ENCODE results near the gene CEP162.

Gene CEP162

DNA sequence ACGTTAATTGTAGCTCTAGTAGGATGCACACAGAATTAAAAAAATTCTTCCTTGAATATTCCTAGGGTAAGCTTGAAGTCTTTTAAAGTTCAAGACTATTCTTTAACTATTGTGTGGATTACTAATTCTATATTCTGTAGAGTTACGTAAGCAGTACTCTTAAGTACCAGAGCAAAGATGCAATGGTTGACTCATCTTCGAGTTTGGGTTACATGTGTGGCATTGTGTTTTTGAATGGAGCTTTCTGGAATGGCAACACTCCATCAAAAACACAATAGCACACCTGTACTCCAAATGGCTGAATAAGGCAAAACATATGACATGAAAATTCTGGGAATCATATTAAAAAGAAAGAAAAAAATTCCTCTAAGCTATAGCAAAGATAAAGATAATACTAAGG, 33.5 kb upstream of the CEP162 start (continued):
- TF ChIP-seq, protein P1, sequence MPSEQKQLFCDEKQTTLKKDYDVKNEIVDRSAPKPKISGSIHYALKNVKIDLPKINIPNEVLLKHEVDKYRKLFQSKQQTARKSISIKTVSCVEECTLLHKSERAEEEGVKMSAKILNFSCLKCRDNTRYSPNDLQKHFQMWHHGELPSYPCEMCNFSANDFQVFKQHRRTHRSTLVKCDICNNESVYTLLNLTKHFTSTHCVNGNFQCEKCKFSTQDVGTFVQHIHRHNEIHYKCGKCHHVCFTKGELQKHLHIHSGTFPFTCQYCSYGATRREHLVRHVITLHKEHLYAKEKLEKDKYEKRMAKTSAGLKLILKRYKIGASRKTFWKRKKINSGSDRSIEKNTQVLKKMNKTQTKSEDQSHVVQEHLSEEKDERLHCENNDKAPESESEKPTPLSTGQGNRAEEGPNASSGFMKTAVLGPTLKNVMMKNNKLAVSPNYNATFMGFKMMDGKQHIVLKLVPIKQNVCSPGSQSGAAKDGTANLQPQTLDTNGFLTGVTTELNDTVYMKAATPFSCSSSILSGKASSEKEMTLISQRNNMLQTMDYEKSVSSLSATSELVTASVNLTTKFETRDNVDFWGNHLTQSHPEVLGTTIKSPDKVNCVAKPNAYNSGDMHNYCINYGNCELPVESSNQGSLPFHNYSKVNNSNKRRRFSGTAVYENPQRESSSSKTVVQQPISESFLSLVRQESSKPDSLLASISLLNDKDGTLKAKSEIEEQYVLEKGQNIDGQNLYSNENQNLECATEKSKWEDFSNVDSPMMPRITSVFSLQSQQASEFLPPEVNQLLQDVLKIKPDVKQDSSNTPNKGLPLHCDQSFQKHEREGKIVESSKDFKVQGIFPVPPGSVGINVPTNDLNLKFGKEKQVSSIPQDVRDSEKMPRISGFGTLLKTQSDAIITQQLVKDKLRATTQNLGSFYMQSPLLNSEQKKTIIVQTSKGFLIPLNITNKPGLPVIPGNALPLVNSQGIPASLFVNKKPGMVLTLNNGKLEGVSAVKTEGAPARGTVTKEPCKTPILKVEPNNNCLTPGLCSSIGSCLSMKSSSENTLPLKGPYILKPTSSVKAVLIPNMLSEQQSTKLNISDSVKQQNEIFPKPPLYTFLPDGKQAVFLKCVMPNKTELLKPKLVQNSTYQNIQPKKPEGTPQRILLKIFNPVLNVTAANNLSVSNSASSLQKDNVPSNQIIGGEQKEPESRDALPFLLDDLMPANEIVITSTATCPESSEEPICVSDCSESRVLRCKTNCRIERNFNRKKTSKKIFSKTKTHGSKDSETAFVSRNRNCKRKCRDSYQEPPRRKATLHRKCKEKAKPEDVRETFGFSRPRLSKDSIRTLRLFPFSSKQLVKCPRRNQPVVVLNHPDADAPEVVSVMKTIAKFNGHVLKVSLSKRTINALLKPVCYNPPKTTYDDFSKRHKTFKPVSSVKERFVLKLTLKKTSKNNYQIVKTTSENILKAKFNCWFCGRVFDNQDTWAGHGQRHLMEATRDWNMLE (tag by site-specific recombination; conservative IDR thresholded peaks at IDR 0.05; ENCODE audit: low read depth), result no peak
- TF ChIP-seq ZNF133 (tag by site-specific recombination; IDR thresholded peaks at IDR 0.05), result no peak
- TF ChIP-seq, protein P2, sequence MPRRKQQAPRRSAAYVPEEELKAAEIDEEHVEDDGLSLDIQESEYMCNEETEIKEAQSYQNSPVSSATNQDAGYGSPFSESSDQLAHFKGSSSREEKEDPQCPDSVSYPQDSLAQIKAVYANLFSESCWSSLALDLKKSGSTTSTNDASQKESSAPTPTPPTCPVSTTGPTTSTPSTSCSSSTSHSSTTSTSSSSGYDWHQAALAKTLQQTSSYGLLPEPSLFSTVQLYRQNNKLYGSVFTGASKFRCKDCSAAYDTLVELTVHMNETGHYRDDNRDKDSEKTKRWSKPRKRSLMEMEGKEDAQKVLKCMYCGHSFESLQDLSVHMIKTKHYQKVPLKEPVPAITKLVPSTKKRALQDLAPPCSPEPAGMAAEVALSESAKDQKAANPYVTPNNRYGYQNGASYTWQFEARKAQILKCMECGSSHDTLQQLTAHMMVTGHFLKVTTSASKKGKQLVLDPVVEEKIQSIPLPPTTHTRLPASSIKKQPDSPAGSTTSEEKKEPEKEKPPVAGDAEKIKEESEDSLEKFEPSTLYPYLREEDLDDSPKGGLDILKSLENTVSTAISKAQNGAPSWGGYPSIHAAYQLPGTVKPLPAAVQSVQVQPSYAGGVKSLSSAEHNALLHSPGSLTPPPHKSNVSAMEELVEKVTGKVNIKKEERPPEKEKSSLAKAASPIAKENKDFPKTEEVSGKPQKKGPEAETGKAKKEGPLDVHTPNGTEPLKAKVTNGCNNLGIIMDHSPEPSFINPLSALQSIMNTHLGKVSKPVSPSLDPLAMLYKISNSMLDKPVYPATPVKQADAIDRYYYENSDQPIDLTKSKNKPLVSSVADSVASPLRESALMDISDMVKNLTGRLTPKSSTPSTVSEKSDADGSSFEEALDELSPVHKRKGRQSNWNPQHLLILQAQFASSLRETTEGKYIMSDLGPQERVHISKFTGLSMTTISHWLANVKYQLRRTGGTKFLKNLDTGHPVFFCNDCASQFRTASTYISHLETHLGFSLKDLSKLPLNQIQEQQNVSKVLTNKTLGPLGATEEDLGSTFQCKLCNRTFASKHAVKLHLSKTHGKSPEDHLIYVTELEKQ (tag by site-specific recombination; IDR thresholded peaks at IDR 0.05; ENCODE audit: borderline replicate concordance), result no peak
- TF ChIP-seq GLIS1 (tag by site-specific recombination; IDR thresholded peaks at IDR 0.05), result no peak
- TF ChIP-seq ZNF423 (tag by site-specific recombination; IDR thresholded peaks at IDR 0.05), result no peak

DNA sequence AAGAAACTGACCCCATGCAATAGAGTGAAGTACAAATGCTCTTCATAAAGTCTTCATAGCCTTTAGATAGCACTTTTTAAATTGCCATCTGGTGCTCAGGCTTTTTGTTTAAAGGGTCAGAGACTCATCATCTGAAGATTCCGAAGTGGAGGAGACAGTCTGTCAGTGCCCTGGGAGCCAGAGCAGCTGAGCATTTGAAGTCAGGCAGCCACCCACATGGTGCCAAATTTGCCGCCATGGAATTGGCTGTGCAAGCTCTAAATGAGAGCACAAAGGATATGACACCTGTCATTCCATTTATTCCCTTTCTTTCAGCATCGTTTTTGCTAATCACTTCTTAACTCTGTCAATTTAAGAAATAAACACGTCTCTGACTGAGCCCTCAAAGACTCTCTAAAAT, 32.8 kb upstream of the CEP162 start:
- no peak overlapping the region for H3K4me3 ChIP-seq (ENCODE audit: low read depth, low read length)
- no peaks in the 10 kb centered on the region for H3K36me3 ChIP-seq (ENCODE audit: control insufficient read depth in 2 of 2, insufficient read depth in 1 of 2, low read length in 2 of 2)
- ChIA-PET POLR2A (no interaction called here), CTCF (interaction anchor here (0.7 to 0.9 kb wide), 3 partner anchors 162 to 533 kb away, joined by 3 to 4 read pairs (median 3); no protein-coding TSS in a partner anchor)
- no peak overlapping the region for H3K27ac ChIP-seq (ENCODE audit: extremely low read depth, low read depth, low read length)
- no peaks in the 10 kb centered on the region for H3K4me1 ChIP-seq (ENCODE audit: control insufficient read depth, insufficient read depth, low read length)
- TF ChIP-seq ZNF138 (tag by site-specific recombination; IDR thresholded peaks at IDR 0.05; ENCODE audit: borderline replicate concordance) (no peak), ZNF626 (tag by site-specific recombination; IDR thresholded peaks at IDR 0.05) (no peak), ZNF423 (tag by site-specific recombination; IDR thresholded peaks at IDR 0.05) (no peak), ZNF792 (tag by site-specific recombination; IDR thresholded peaks at IDR 0.05) (no peak), ZNF843 (tag by site-specific recombination; IDR thresholded peaks at IDR 0.05) (no peak), OVOL3 (tag by site-specific recombination; IDR thresholded peaks at IDR 0.05) (no peak)
- H3K9me3 ChIP-seq (ENCODE audit: control insufficient read depth, insufficient read depth, low read depth, low read length), result no peaks in the 10 kb centered on the region

DNA sequence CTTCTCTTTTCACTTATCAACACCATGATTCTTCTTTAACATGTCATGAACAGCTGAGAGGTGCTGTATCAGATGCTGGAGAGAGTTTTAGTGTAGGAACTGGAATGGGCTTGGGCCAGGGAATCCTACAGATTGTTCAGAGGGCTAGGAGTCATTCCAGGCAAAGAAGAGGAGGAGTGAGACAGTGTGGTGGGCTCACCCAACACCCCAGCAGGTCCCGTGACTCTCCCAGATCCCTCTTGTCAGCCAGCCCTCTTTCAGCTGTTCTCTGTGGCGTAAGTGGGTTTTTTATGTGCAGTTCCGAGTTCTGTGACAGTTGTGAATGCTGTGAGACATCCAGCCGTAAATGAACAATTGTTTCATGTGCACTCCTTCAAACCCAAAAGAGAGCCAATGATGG, 31.4 kb upstream of the CEP162 start:
- ChIA-PET CTCF (no interaction called here), POLR2A (no interaction called here)
- TF ChIP-seq, protein P3, sequence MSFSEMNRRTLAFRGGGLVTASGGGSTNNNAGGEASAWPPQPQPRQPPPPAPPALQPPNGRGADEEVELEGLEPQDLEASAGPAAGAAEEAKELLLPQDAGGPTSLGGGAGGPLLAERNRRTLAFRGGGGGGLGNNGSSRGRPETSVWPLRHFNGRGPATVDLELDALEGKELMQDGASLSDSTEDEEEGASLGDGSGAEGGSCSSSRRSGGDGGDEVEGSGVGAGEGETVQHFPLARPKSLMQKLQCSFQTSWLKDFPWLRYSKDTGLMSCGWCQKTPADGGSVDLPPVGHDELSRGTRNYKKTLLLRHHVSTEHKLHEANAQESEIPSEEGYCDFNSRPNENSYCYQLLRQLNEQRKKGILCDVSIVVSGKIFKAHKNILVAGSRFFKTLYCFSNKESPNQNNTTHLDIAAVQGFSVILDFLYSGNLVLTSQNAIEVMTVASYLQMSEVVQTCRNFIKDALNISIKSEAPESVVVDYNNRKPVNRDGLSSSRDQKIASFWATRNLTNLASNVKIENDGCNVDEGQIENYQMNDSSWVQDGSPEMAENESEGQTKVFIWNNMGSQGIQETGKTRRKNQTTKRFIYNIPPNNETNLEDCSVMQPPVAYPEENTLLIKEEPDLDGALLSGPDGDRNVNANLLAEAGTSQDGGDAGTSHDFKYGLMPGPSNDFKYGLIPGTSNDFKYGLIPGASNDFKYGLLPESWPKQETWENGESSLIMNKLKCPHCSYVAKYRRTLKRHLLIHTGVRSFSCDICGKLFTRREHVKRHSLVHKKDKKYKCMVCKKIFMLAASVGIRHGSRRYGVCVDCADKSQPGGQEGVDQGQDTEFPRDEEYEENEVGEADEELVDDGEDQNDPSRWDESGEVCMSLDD (tag by site-specific recombination; IDR thresholded peaks at IDR 0.05), result no peak
- no peak for TF ChIP-seq ZNF211 (tag by site-specific recombination; IDR thresholded peaks at IDR 0.05; ENCODE audit: low read depth)
- no peak for TF ChIP-seq ZNF623 (tag by site-specific recombination; IDR thresholded peaks at IDR 0.05)
- no peak for TF ChIP-seq ZNF514 (tag by site-specific recombination; IDR thresholded peaks at IDR 0.05)
- no peak for TF ChIP-seq ZNF530 (tag by site-specific recombination; IDR thresholded peaks at IDR 0.05; ENCODE audit: low read depth)
- no peak for TF ChIP-seq ZNF175 (tag by site-specific recombination; IDR thresholded peaks at IDR 0.05)
- TF ChIP-seq, protein P4, sequence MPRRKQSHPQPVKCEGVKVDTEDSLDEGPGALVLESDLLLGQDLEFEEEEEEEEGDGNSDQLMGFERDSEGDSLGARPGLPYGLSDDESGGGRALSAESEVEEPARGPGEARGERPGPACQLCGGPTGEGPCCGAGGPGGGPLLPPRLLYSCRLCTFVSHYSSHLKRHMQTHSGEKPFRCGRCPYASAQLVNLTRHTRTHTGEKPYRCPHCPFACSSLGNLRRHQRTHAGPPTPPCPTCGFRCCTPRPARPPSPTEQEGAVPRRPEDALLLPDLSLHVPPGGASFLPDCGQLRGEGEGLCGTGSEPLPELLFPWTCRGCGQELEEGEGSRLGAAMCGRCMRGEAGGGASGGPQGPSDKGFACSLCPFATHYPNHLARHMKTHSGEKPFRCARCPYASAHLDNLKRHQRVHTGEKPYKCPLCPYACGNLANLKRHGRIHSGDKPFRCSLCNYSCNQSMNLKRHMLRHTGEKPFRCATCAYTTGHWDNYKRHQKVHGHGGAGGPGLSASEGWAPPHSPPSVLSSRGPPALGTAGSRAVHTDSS (tag by site-specific recombination; IDR thresholded peaks at IDR 0.05), result no peak
- TF ChIP-seq, protein P5, sequence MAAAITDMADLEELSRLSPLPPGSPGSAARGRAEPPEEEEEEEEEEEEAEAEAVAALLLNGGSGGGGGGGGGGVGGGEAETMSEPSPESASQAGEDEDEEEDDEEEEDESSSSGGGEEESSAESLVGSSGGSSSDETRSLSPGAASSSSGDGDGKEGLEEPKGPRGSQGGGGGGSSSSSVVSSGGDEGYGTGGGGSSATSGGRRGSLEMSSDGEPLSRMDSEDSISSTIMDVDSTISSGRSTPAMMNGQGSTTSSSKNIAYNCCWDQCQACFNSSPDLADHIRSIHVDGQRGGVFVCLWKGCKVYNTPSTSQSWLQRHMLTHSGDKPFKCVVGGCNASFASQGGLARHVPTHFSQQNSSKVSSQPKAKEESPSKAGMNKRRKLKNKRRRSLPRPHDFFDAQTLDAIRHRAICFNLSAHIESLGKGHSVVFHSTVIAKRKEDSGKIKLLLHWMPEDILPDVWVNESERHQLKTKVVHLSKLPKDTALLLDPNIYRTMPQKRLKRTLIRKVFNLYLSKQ (tag by site-specific recombination; IDR thresholded peaks at IDR 0.05; ENCODE audit: borderline replicate concordance), result no peak
- TF ChIP-seq TCF7L2 (IDR thresholded peaks at IDR 0.05; ENCODE audit: borderline replicate concordance, low read depth, low read length), result no peak
- TF ChIP-seq ZNF571 (tag by site-specific recombination; IDR thresholded peaks at IDR 0.05), result no peak

More for the DNA sequence above, 31.4 kb upstream of the CEP162 start:
- Histone ChIP-seq H3K36me3 (ENCODE audit: control insufficient read depth in 2 of 2, insufficient read depth in 1 of 2, low read length in 2 of 2) (no peaks in the 10 kb centered on the region), H3K27ac (ENCODE audit: extremely low read depth, low read depth, low read length) (no peak overlapping the region), H3K4me1 (ENCODE audit: control insufficient read depth, insufficient read depth, low read length) (no peaks in the 10 kb centered on the region), H3K9me3 (ENCODE audit: control insufficient read depth, insufficient read depth, low read depth, low read length) (no peaks in the 10 kb centered on the region), H3K4me3 (ENCODE audit: low read depth, low read length) (no peak overlapping the region)

All from HEK293 (cell line).